Natural killer cell (primary cell): ENCODE data around the gene RRP1B. TPM values are rescaled to one million over a fixed set of nuclear protein-coding genes. Genes with fewer than 3 reads are reported as not detected.

ENCODE experiments used
- ATAC-seq, 3 donors: fragments of 150-1000 bp in 2 of 3; fragments of 200-7000 bp in 1 of 3; cut with Tn5 transposase; 1 replicate in 1 of 3; 2 replicates in 2 of 3; pipeline ENCODE4 v1.10.0; 2021; ENCODE audit warnings: mild to moderate bottlenecking in 2 of 3, moderate library complexity in 2 of 3
- DNase-seq, 2 donors: peaks; one replicate each; pipeline versions ENCODE4 v3.0.0 to v3.0.0-alpha.2; 2013 to 2021; ENCODE audit warnings: mixed read lengths in 1 of 2
- H3K27ac ChIP-seq: one replicate; pipeline ENCODE4 v1.5.1; 2013; ENCODE audit warnings: mild to moderate bottlenecking, low read length
- H3K27me3 ChIP-seq: one replicate; pipeline ENCODE4 v1.6.1; 2013; ENCODE audit warnings: low read length; ENCODE audit not compliant: control insufficient read depth, insufficient read depth
- H3K36me3 ChIP-seq: one replicate; pipeline ENCODE4 v1.6.1; 2013; ENCODE audit warnings: low read length; ENCODE audit not compliant: control insufficient read depth, insufficient read depth
- H3K4me1 ChIP-seq: one replicate; pipeline ENCODE4 v1.6.1; 2013; ENCODE audit warnings: low read length; ENCODE audit not compliant: control insufficient read depth, insufficient read depth
- H3K4me3 ChIP-seq: one replicate; pipeline ENCODE4 v1.5.1; 2013; ENCODE audit warnings: low read length
- H3K9me3 ChIP-seq: one replicate; pipeline ENCODE4 v1.6.1; 2013; ENCODE audit warnings: low read length; ENCODE audit not compliant: control insufficient read depth, insufficient read depth
- H3K27ac Mint-ChIP-seq, 2 donors: one replicate each; pipeline ENCODE4 v1.8.0; 2022; ENCODE audit warnings: mild to moderate bottlenecking in 2 of 2, mixed read lengths in 2 of 2, moderate library complexity in 1 of 2
- H3K27me3 Mint-ChIP-seq, 2 donors: one replicate each; pipeline ENCODE4 v1.8.0; 2022; ENCODE audit warnings: low read depth in 2 of 2, mixed read lengths in 2 of 2
- H3K36me3 Mint-ChIP-seq: one replicate; pipeline ENCODE4 v1.8.0; 2022; ENCODE audit warnings: mixed read lengths
- H3K4me1 Mint-ChIP-seq, 2 donors: one replicate each; pipeline ENCODE4 v1.8.0; 2022; ENCODE audit warnings: mixed read lengths in 2 of 2
- H3K4me3 Mint-ChIP-seq: one replicate; pipeline ENCODE4 v1.8.0; 2022; ENCODE audit warnings: mild to moderate bottlenecking, moderate library complexity, mixed read lengths
- H3K9me3 Mint-ChIP-seq, 2 donors: one replicate each; pipeline ENCODE4 v1.8.0; 2022; ENCODE audit warnings: mixed read lengths in 2 of 2
- CTCF ChIP-seq: fragments of 200-600 bp; IDR thresholded peaks from one replicate; pipeline ENCODE4 v1.8.0; 2022; ENCODE audit warnings: antibody characterized with exemption
- WGBS: methylation state at CpG from one replicate; pipeline ENCODE4 v1.1.7; 2013; ENCODE audit warnings: missing lambda C conversion rate; ENCODE audit not compliant: insufficient coverage; 5-methylcytosine and 5-hydroxymethylcytosine counted together
- intact Hi-C: fragments of 100-400 bp; cut with micrococcal nuclease; formaldehyde crosslinking; loops from one replicate; pipeline ENCODE4 v1.14.2; 2022
- total RNA-seq, 4 donors: library from RNA; stranded (reverse); fragments of 120-200 nt in 1 of 4; gene quantifications; one replicate each; pipeline versions ENCODE4 v1.2.3 to v1.2.4, GENCODE V29; 2013 to 2022

The RRP1B gene
- total RNA-seq, 3 donors from 2014 or later (not counting 1 experiment from before 2014, with no cell fraction given): 18.1 to 28.4 (median 25.0) TPM

- H3K27ac Mint-ChIP-seq: no peak overlapping the region
- intact Hi-C loops: no loop called here
- DNase-seq: no peak
These were observed 15.3 kb upstream of the RRP1B start for GRCh38 chr21:43644071-43644470.

GRCh38 chr21:43644609-43645008, 14.8 kb upstream of the RRP1B start:
- H3K36me3 ChIP-seq: no peaks in the 10 kb centered on the region
- H3K27ac ChIP-seq: no peak overlapping the region
- intact Hi-C loops: loop anchor here (5.0 kb wide), 1 partner anchor 327 kb away; no protein-coding TSS in a partner anchor
- DNase-seq (no peak), ATAC-seq (no peak)
- H3K4me1 Mint-ChIP-seq: peaks cover 7 to 9% of the 10 kb centered on the region in 2 donors
- H3K36me3 Mint-ChIP-seq: no peaks in the 10 kb centered on the region
- no peak overlapping the region for H3K27ac Mint-ChIP-seq
- H3K27me3 Mint-ChIP-seq: peaks cover 6 to 9% of the 10 kb centered on the region in 2 donors
- TF ChIP-seq CTCF: no peak
- H3K9me3 Mint-ChIP-seq: no peaks in the 10 kb centered on the region
- H3K4me3 Mint-ChIP-seq: no peak overlapping the region
- no peak overlapping the region for H3K4me3 ChIP-seq
- WGBS: 84% methylated on average over 6 of the region's 6 CpGs
- H3K9me3 ChIP-seq: no peaks in the 10 kb centered on the region
- no peaks in the 10 kb centered on the region for H3K27me3 ChIP-seq
- peaks cover 5% of the 10 kb centered on the region for H3K4me1 ChIP-seq

More at GRCh38 chr21:43644071-43644470, 15.3 kb upstream of the RRP1B start:
- Histone ChIP-seq H3K27ac (no peak overlapping the region), H3K4me3 (no peak overlapping the region), H3K9me3 (no peaks in the 10 kb centered on the region), H3K4me1 (peaks cover 5% of the 10 kb centered on the region), H3K36me3 (no peaks in the 10 kb centered on the region), H3K27me3 (no peaks in the 10 kb centered on the region)
- Mint-ChIP-seq H3K27me3 (peaks cover 6 to 9% of the 10 kb centered on the region in 2 donors), H3K36me3 (no peaks in the 10 kb centered on the region), H3K4me1 (peaks cover 7 to 9% of the 10 kb centered on the region in 2 donors), H3K4me3 (no peak overlapping the region), H3K9me3 (no peaks in the 10 kb centered on the region)
- WGBS: 89% methylated on average over 3 of the region's 4 CpGs
- no peak for TF ChIP-seq CTCF
- ATAC-seq: no peak

- WGBS: 37% methylated on average over 10 of the region's 12 CpGs
- DNase-seq: peak in 1 of 2 donors; percentile 57
- H3K9me3 Mint-ChIP-seq: no peaks in the 10 kb centered on the region
- H3K27me3 Mint-ChIP-seq: peaks cover 6 to 9% of the 10 kb centered on the region in 2 donors
- Histone ChIP-seq H3K27ac (no peak overlapping the region), H3K9me3 (no peaks in the 10 kb centered on the region), H3K4me1 (peaks cover 5% of the 10 kb centered on the region), H3K27me3 (no peaks in the 10 kb centered on the region), H3K36me3 (no peaks in the 10 kb centered on the region), H3K4me3 (no peak overlapping the region)
- H3K4me1 Mint-ChIP-seq: peaks cover 7 to 9% of the 10 kb centered on the region in 2 donors
- TF ChIP-seq CTCF: no peak
- H3K4me3 Mint-ChIP-seq: no peak overlapping the region
- ATAC-seq: no peak
- H3K36me3 Mint-ChIP-seq: no peaks in the 10 kb centered on the region
- peak overlapping the region in 1 of 2 donors; percentile 36 for H3K27ac Mint-ChIP-seq
- intact Hi-C loops: loop anchor here (5.0 kb wide), 1 partner anchor 328 kb away; no protein-coding TSS in a partner anchor
These were observed 14.0 kb upstream of the RRP1B start for GRCh38 chr21:43645136-43645891.
